HG03039 (cell line): ENCODE data around the gene IDH3B.
"Not testable (repeated sequence)": the region's sequence is repeated elsewhere in the genome, so short reads cannot be mapped to it uniquely, and the experiment has no call there.

Experiments
- ATAC-seq: cut with Tn5 transposase; IDR thresholded peaks from one replicate; pipeline ENCODE4 v1.9.1; 2021; ENCODE audit warnings: mild to moderate bottlenecking, moderate library complexity; ENCODE audit not compliant: unreplicated experiment

The IDH3B gene

DNA sequence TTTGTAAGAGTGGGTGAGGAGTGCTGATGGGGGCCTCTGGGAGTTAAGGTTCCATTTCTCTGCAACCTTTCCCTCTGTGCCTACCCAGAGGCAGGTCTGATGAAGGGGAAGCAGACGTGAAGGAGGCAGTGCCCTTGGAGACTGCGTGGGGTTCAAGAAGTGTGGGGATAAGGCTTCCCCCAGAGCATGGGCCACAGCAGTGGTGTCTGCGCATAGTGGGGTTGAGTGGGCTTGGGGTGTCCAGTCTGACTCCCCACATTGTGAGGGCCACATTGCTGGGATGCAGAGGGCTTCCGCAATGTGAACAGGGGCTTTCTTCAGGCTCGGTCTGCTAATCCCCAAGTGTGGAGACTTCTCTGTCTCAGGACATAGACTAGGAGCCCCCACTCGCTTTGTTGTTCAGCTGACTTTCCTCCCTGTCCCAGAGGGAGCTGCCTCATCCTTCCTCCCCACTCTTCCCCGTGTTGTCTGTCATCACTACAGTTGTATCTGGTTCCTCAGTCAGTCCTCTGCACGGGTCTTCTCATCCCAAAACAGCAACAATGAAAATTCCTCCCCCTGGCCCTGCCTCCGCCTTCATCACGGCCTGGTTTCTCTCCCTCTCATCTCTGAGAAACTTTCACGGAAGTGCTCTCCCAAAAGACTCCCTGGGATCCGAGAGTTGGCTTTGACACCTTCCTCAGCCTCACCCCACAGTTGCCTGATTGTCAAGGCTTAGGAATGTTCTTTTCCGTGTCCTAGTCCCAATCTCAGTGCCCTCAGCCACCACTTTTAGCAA lies 31.4 kb upstream of the IDH3B start:
- ATAC-seq, result no peak

DNA sequence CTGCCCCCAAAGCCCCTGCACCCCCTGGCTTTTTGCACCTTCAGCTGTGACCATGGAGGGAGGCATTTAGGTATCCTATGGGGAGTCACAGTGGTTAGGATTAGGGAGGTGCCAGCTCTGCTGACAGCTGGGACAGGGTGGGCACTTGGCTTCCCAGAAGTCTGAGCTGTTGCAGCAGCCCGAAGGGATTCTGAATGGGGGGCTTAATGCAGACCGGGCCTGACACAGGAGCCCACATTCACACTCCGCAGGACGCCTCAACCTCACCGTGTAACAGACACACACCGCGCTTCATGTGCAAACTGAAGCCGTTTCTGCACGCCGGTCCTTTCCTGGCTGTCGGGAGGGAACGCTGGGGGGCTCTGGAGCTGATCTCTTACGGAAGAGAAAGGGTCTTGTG lies 30.5 kb upstream of the IDH3B start:
- ATAC-seq, result no peak

DNA sequence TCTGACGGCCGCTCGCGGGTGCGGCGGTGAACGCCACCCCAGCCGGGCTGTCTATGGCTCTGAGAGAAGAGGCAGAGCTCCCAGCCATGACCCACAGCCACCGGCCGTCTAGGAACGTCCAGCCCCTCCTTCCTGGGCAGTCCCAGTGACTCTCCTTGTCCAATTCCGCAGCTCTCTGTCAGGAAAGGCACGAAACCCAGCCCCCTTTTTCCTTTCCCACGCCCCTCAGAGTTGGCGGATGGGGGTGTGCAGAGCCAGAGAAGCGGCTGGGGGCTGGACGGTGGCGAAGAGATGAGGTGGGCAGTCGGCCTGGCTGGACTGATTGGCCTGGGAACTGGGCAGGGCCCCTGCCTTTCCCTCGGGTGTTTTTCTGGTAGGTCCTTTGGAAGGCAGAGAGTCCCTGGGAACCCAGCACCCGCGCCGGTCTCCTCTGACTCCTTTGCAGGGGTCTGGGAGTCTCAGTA lies 30.0 kb upstream of the IDH3B start:
- ATAC-seq, result no peak

GRCh38 chr20:2693286-2694007 lies 29.4 kb upstream of the IDH3B start:
- ATAC-seq, result no peak

GRCh38 chr20:2692886-2693285 lies 28.9 kb upstream of the IDH3B start:
- no peak for ATAC-seq

DNA sequence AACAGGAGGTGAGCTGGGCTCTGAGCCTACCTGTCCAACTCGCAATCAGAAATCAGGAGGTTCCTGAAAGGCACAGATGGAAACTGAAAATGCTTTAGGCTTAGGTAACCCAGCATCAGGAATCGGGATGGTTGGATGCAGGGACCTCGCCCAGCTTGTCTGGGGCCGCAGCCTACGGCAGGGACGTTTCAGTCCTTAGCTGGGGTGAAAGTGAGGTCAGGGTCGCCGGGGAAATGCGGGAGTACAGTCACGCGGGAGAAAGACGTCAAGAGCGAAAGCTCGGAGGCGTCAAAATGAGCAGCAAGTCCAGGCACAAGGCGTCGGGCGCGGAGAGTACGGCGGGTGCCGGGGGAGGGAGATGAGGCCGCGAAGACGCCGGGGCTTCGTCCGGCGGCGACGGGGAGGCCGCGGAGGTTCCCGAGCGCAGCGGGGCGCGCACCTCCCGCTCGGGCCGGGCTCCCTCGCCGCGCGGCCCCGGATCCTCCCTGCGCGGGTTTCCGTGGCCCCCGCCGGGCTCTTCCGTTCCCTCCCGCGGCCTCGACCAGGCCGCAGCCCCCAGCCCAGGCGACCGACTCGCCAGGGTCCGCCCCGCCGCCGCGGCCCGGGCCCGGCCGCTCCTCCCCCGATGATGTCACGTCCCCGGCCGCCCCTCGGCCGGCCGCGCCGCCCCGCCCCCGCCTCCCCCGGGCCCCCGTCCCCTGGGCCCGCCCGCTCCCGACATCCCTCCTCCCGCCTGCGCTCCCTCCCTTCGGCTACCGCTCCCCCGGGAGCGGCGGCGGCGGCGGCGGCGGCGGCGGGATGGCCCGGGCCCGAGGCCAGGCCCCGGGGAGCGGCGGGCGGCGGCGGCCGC lies 28.2 kb upstream of the IDH3B start, which contains the start of gene EBF4:
TSS of gene EBF4 (plus strand) at position 745 of the 850 bp plus-strand sequence. CDS start 866 bp downstream, outside the sequence.
- no peak for ATAC-seq

GRCh38 chr20:2691663-2692035 lies 27.6 kb upstream of the IDH3B start:
- ATAC-seq, result no peak

- no peak for ATAC-seq
These were observed 27.1 kb upstream of the IDH3B start for GRCh38 chr20:2691127-2691526.

- ATAC-seq, result no peak
These were observed 26.7 kb upstream of the IDH3B start for GRCh38 chr20:2690718-2691117.

- ATAC-seq, result no peak
These were observed 26.2 kb upstream of the IDH3B start for GRCh38 chr20:2690213-2690612.

DNA sequence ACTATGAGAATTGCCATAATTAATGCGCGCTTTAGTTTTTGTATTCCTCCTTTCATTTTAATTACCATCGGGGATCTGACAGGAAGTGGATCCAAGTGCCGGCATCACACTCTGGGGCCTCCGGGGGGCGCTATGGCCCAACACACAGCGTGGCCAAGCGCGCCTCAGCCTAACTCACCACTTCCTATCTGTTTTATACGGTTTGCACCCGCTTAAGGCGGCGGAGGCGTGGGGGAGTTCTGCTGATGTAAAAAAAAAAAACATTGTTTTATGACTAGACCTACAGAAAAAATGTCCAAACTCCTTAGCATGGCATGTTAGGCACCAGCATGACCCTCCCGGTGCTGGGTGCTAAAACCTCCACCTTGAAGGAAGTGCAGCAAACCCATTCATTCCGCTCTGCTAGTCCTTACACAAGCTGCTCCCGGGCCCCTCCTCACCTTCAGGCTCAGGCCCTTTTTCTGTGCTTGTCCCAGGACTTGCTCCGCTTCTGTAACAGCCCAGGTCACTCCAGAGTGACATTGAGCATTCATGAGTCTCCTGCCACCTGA lies 24.1 kb upstream of the IDH3B start:
- ATAC-seq, result no peak

DNA sequence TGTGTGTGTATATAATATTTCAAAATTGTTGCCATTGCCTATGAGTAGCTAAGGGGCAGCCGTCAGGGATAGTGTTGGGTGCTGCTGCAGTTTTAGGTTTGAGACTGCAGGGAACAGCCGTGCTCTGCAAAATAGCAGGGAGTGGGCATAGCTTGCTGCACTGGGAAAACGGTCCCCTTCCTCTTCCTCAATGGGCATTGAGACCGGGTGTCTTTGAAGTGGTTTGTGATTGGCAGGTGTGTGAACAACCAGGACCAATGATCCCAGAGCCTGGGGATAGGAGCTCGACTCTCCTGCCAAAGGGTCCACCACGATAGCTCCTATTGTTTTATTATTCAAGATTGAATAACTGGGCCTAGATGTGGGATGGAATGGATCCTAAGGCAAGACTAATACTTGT lies 23.5 kb upstream of the IDH3B start:
- no peak for ATAC-seq

GRCh38 chr20:2684817-2685216 lies 20.8 kb upstream of the IDH3B start:
- ATAC-seq, result not testable (repeated sequence)

DNA sequence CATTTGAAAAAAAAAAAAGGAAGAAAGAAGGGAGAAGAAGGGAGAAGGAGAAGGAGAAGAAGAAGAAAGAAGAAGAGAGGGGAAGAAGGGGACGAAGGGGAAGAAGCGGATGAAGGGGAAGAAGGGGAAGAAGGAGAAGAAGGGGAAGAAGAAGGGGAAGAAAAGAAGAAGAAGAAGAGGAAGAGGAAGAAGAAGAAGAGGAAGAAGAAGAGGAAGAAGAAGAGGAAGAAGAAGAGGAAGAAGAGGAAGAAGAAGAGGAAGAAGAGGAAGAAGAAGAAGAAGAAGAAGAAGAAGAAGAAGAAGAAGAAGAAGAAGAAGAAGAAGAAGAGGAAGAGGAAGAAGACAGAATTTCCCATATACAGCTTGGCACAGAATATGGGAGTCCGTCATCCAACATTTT lies 18.0 kb upstream of the IDH3B start:
- ATAC-seq, result not testable (repeated sequence)

DNA sequence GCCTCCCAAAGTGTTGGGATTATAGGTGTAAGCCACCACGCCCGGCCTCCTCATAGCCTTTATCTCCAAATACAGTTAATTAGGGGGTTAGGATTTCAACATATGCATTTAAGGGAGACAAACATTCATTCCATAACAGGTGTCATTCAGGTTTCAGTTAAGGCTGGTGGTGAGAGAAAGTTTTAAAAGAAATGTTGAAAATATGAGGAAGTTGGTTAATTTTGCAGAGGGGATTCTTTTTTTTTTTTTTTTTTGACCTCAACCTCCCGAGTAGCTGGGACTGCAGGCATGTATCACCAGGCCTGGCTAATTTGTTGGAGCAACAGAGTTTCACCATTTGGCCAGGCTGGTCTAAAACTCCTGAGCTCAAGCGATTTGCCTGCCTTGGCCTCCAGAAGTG lies 16.0 kb upstream of the IDH3B start:
- no peak for ATAC-seq

GRCh38 chr20:2673453-2673852 lies 9.4 kb upstream of the IDH3B start:
- no peak for ATAC-seq

GRCh38 chr20:2672446-2672845 lies 8.4 kb upstream of the IDH3B start:
- no peak for ATAC-seq

GRCh38 chr20:2671977-2672376 lies 8.0 kb upstream of the IDH3B start:
- no peak for ATAC-seq

GRCh38 chr20:2663364-2663886 lies 591 bp downstream of the IDH3B start:
- ATAC-seq, result no peak

- ATAC-seq, result no peak
These were observed 4.5 kb downstream of the IDH3B start for GRCh38 chr20:2659547-2659946.
